ENCODE data around the gene NCAPD3. TPM values are rescaled to one million over a fixed set of nuclear protein-coding genes. Genes with fewer than 3 reads are reported as not detected.

The NCAPD3 gene
- total and polyA plus RNA-seq, 2 of the 13 experiments (the other 11 are each of a cell fraction or from before 2014, with no cell fraction given), result 20.7 to 25.6 TPM

DNA sequence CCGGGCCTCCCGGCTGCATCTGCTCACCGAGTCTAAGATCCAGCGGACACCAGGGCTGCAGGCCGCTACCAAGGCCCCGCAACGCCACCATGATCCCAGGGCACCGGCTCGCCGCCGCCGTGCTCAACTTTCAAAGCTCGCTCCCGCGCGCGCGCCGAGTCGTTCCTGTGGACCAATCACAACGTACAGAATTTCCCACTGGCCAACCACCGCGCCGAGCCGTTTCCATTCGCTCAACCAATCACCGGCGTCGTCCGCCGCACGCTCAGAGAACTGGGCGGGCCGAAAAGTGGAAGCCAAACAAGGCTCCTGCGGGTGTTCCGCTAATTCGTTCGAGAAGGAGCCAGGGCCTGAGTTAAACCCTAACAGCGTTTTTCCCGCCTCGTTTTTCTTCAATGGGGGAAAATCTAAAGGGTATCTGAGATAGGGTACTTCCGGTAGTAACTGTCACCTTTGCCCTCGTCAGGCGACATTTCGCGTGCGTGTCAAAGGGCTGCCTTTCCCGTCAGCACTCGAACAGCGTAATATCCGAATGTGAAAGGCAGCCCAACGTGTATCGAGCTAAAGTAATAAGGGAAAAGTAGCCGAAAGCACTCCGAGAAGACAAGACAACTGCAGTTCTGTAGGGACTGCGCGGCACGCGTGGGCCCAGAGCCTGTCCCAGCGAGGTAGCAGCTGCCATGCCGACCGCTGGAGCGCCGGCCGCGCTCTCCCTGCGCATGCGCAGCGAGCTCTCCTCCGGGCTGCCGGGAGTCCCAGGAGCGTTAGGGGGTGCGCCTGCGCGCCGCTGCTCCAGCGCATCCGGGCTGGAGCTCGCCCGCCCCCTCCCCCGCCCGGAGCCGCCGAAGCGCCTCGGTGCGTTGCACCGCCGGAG lies at the start of gene NCAPD3, which contains the start of gene VPS26B (continued):
- TF ChIP-seq, protein P1, sequence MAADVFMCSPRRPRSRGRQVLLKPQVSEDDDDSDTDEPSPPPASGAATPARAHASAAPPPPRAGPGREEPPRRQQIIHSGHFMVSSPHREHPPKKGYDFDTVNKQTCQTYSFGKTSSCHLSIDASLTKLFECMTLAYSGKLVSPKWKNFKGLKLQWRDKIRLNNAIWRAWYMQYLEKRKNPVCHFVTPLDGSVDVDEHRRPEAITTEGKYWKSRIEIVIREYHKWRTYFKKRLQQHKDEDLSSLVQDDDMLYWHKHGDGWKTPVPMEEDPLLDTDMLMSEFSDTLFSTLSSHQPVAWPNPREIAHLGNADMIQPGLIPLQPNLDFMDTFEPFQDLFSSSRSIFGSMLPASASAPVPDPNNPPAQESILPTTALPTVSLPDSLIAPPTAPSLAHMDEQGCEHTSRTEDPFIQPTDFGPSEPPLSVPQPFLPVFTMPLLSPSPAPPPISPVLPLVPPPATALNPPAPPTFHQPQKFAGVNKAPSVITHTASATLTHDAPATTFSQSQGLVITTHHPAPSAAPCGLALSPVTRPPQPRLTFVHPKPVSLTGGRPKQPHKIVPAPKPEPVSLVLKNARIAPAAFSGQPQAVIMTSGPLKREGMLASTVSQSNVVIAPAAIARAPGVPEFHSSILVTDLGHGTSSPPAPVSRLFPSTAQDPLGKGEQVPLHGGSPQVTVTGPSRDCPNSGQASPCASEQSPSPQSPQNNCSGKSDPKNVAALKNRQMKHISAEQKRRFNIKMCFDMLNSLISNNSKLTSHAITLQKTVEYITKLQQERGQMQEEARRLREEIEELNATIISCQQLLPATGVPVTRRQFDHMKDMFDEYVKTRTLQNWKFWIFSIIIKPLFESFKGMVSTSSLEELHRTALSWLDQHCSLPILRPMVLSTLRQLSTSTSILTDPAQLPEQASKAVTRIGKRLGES (CRISPR knock-in tag; IDR thresholded peaks at IDR 0.05; ENCODE audit: borderline replicate concordance), result 0 out of 2 replicates have a peak, but pooled peaks have one; percentile 39
- no peak for TF ChIP-seq TBL1XR1 (IDR thresholded peaks at IDR 0.05; ENCODE audit: borderline replicate concordance, low read length, partially characterized antibody)
- TF ChIP-seq, protein P2, sequence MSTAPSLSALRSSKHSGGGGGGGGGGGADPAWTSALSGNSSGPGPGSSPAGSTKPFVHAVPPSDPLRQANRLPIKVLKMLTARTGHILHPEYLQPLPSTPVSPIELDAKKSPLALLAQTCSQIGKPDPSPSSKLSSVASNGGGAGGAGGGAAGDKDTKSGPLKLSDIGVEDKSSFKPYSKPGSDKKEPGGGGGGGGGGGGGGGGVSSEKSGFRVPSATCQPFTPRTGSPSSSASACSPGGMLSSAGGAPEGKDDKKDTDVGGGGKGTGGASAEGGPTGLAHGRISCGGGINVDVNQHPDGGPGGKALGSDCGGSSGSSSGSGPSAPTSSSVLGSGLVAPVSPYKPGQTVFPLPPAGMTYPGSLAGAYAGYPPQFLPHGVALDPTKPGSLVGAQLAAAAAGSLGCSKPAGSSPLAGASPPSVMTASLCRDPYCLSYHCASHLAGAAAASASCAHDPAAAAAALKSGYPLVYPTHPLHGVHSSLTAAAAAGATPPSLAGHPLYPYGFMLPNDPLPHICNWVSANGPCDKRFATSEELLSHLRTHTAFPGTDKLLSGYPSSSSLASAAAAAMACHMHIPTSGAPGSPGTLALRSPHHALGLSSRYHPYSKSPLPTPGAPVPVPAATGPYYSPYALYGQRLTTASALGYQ (CRISPR knock-in tag; IDR thresholded peaks at IDR 0.05), result 0 out of 2 replicates have a peak, but pooled peaks have one; percentile 50
- no peak for TF ChIP-seq REXO4 (CRISPR knock-in tag; IDR thresholded peaks at IDR 0.05; ENCODE audit: borderline replicate concordance)
- peak; percentile 71 for TF ChIP-seq ZNF446 (CRISPR knock-in tag; IDR thresholded peaks at IDR 0.05)
- 0 out of 2 replicates have a peak, but pooled peaks have one; percentile 42 for TF ChIP-seq TIGD3 (CRISPR knock-in tag; IDR thresholded peaks at IDR 0.05; ENCODE audit: borderline replicate concordance)
- TF ChIP-seq, protein P3, sequence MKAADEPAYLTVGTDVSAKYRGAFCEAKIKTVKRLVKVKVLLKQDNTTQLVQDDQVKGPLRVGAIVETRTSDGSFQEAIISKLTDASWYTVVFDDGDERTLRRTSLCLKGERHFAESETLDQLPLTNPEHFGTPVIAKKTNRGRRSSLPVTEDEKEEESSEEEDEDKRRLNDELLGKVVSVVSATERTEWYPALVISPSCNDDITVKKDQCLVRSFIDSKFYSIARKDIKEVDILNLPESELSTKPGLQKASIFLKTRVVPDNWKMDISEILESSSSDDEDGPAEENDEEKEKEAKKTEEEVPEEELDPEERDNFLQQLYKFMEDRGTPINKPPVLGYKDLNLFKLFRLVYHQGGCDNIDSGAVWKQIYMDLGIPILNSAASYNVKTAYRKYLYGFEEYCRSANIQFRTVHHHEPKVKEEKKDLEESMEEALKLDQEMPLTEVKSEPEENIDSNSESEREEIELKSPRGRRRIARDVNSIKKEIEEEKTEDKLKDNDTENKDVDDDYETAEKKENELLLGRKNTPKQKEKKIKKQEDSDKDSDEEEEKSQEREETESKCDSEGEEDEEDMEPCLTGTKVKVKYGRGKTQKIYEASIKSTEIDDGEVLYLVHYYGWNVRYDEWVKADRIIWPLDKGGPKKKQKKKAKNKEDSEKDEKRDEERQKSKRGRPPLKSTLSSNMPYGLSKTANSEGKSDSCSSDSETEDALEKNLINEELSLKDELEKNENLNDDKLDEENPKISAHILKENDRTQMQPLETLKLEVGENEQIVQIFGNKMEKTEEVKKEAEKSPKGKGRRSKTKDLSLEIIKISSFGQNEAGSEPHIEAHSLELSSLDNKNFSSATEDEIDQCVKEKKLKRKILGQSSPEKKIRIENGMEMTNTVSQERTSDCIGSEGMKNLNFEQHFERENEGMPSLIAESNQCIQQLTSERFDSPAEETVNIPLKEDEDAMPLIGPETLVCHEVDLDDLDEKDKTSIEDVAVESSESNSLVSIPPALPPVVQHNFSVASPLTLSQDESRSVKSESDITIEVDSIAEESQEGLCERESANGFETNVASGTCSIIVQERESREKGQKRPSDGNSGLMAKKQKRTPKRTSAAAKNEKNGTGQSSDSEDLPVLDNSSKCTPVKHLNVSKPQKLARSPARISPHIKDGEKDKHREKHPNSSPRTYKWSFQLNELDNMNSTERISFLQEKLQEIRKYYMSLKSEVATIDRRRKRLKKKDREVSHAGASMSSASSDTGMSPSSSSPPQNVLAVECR (CRISPR knock-in tag; IDR thresholded peaks at IDR 0.05; ENCODE audit: borderline replicate concordance), result peak; percentile 92
- peak; percentile 80 for TF ChIP-seq PHF21A (CRISPR knock-in tag; IDR thresholded peaks at IDR 0.05)
- TF ChIP-seq PCBP1 (IDR thresholded peaks at IDR 0.05; ENCODE audit: borderline replicate concordance, low read depth, low read length), result no peak
- no peak for TF ChIP-seq EZH2 (conservative IDR thresholded peaks at IDR 0.05; ENCODE audit: low read depth, low read length)
- 0 out of 2 replicates have a peak, but pooled peaks have one; percentile 42 for TF ChIP-seq ZBTB10 (CRISPR knock-in tag; IDR thresholded peaks at IDR 0.05; ENCODE audit: borderline replicate concordance)
- peak; percentile 84 for TF ChIP-seq SNAPC5 (CRISPR knock-in tag; IDR thresholded peaks at IDR 0.05; ENCODE audit: borderline replicate concordance)
